Memory B cell (primary cell): ENCODE results near the gene ACO2.
A peak's percentile ranks its signal among the peaks of the same experiment; 100 is the strongest.

Source experiments
- ATAC-seq: fragments of 150-1000 bp; cut with Tn5 transposase; 2 replicates; pipeline ENCODE4 v1.10.0; 2021; ENCODE audit warnings: low read depth, mild to moderate bottlenecking, moderate library complexity
- DNase-seq, 2 donors: peaks; one replicate each; pipeline ENCODE4 v3.0.0; 2022; ENCODE audit warnings: low spot score in 2 of 2
- H3K27ac Mint-ChIP-seq: one replicate; pipeline ENCODE4 v1.8.0; 2022; ENCODE audit warnings: mild to moderate bottlenecking, moderate library complexity, mixed read lengths
- H3K27me3 Mint-ChIP-seq: one replicate; pipeline ENCODE4 v1.8.0; 2022; ENCODE audit warnings: mixed read lengths
- H3K36me3 Mint-ChIP-seq: one replicate; pipeline ENCODE4 v1.8.0; 2022; ENCODE audit warnings: mild to moderate bottlenecking, mixed read lengths
- H3K4me1 Mint-ChIP-seq: one replicate; pipeline ENCODE4 v1.8.0; 2022; ENCODE audit warnings: mixed read lengths
- H3K4me3 Mint-ChIP-seq: one replicate; pipeline ENCODE4 v1.8.0; 2022; ENCODE audit warnings: mild to moderate bottlenecking, moderate library complexity, mixed read lengths
- H3K9me3 Mint-ChIP-seq: one replicate; pipeline ENCODE4 v1.8.0; 2022; ENCODE audit warnings: mixed read lengths

The ACO2 gene

DNA sequence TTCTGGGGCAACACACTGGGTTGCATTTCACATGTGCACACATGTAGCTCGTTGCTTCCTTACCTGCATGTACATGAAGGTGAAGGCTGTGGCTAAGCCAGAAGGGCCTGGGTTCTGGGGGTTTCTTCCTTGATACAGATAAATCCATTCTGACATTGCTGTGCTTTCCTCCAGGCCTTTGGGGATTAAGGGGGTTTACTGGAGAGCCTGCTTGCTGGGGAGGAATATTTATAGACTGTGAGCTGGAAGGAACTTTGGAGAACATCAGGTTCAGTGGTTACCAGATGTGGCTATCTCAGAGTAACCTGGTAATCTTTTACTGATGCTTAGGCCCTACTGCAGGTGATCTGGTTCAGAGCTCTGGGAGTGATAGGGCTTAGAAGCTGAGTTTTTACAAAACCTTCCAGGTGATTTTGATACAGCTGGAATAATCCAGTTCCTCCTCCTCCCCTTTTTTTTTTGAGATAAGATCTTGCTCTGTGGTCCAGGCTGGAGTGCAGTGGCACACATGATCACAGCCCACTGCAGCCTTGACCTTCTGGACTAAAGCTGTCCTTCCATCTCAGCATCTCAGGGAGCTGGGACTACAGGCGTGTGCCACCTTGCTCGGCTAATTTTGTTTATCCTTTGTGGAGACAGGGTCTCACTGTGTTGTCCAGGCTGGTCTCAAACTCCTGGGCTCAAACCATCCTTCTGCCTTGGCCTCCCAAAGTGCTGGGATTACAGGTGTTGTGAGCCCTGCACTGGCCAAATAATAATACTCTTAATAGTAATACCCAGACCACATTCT, 19.9 kb downstream of the ACO2 start:
- Mint-ChIP-seq H3K4me3 (no peak overlapping the region), H3K36me3 (peaks cover 10% of the 10 kb centered on the region), H3K9me3 (no peaks in the 10 kb centered on the region), H3K27ac (peak overlapping the region; percentile 12), H3K4me1 (peaks cover 37% of the 10 kb centered on the region), H3K27me3 (no peaks in the 10 kb centered on the region)
- ATAC-seq: no peak
- DNase-seq: no peak

DNA sequence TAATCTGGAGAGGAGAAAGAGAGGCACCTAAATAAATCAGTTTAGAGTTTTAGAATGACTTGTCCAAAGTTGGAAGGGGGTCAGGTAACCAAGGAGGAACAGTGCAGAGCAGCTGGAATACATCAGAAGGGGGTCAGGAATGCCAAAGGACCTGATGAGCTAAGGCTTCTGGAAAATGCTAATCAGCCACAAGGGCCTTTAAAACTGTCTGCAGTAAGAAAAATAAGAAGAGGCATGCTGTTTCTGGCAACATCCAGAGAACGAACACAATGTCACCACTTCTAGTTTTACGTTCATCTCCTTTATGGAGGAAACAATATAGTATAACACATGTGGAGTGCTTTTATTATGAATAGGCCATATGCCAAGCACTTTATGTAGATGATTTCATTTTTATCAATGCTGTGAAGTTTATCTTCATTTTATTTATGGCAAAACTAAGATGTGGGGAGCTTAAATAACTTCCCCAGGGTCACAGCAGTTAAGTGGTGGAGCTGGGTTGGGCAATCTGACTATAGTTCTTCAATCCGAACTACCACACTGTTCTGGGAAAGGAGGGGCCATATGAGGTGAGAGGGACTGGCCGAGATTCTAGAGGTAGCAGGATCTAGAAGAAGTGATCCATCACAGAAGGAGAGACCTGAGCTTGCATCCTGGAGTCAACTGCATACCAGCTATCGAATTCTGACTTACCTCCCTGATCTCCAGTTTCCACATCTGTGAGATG, 22.6 kb downstream of the ACO2 start:
- Mint-ChIP-seq H3K4me1 (peaks cover 27% of the 10 kb centered on the region), H3K27me3 (no peaks in the 10 kb centered on the region), H3K9me3 (no peaks in the 10 kb centered on the region), H3K4me3 (no peak overlapping the region), H3K27ac (peak overlapping the region; percentile 4), H3K36me3 (peaks cover 7% of the 10 kb centered on the region)
- DNase-seq: no peak
- no peak for ATAC-seq

DNA sequence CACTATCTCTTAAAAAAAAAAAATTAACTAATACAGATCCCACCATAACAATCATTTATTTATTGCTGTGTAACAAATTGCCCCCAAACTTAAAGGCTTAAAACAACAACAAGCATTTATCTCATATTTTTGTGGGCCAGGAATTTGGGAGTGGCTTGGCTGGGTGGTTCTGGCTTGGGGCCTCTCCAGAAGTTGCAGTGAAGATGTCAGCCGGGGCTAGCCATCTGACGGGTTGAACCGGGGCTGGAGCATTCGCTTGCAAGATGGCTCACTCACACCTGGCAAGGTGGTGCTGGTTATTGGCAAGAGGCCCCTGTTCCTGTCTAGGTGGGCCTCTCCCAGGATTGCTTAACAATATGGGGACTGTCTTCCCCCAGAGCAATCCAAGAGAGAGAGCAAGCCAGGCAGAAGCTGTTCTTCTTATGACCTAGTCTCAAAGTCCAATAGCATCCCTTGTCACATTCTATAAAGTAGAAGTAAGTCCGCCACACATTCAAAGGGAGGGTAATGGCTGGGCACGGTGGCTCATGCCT, 29.5 kb downstream of the ACO2 start:
- peaks cover 22% of the 10 kb centered on the region for H3K4me1 Mint-ChIP-seq
- no peak for ATAC-seq
- no peaks in the 10 kb centered on the region for H3K9me3 Mint-ChIP-seq
- H3K36me3 Mint-ChIP-seq: peaks cover 11% of the 10 kb centered on the region
- H3K27me3 Mint-ChIP-seq: no peaks in the 10 kb centered on the region
- no peak for DNase-seq
- H3K27ac Mint-ChIP-seq: no peak overlapping the region
- H3K4me3 Mint-ChIP-seq: no peak overlapping the region

DNA sequence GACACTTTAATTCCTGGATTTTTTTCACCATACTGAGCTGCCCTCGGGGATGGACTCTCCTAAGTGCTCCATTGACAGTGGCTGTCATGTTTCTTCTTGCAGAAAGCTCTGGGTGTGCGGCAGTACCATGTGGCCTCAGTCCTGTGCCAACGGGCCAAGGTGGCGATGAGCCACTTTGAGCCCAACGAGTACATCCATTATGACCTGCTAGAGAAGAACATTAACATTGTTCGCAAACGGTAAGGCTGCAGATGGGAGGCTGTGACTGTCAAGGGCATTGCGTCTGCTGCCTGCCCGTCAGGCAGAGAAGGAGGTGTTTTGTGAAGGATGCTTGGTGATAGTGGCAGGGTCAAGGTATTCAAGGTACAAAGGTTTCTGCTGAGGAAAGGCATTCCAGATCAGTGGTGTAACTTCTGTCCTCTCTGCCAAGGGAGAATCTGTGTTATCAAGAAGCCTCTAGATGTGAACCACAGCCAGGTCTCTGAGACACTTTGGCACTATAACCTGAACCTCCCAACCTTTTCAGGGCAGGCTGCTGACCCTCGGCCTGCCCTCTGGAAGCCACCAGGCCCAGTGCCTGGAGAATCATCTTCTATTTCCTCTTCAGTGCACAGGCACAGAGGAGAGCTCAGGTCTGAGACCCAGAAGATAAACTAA, 30.8 kb downstream of the ACO2 start:
- peaks cover 25% of the 10 kb centered on the region for H3K4me1 Mint-ChIP-seq
- DNase-seq (no peak), ATAC-seq (no peak)
- no peaks in the 10 kb centered on the region for H3K27me3 Mint-ChIP-seq
- H3K4me3 Mint-ChIP-seq: no peak overlapping the region
- H3K27ac Mint-ChIP-seq: peak overlapping the region; percentile 28
- H3K36me3 Mint-ChIP-seq: peaks cover 12% of the 10 kb centered on the region
- H3K9me3 Mint-ChIP-seq: no peaks in the 10 kb centered on the region

DNA sequence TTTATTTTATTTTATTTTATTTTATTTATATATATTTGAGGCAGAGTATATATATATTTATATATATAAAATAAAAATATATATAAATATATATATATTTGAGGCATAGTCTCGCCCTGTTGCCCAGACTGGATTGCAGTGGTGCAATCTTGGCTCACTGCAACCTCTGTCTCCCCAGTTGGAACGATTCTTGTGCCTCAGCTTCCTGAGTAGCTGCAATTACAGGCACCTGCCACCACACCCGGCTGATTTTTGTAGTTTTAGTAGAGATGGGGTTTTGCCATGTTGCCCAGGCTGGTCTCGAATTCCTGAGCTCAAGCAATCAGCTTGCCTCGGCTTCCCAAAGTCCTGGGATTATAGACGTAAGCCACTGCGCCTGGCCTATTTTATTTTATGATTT, 31.4 kb downstream of the ACO2 start:
- H3K4me1 Mint-ChIP-seq: peaks cover 27% of the 10 kb centered on the region
- no peak overlapping the region for H3K4me3 Mint-ChIP-seq
- H3K9me3 Mint-ChIP-seq: no peaks in the 10 kb centered on the region
- ATAC-seq (no peak), DNase-seq (no peak)
- no peaks in the 10 kb centered on the region for H3K27me3 Mint-ChIP-seq
- H3K36me3 Mint-ChIP-seq: peaks cover 14% of the 10 kb centered on the region
- H3K27ac Mint-ChIP-seq: no peak overlapping the region

DNA sequence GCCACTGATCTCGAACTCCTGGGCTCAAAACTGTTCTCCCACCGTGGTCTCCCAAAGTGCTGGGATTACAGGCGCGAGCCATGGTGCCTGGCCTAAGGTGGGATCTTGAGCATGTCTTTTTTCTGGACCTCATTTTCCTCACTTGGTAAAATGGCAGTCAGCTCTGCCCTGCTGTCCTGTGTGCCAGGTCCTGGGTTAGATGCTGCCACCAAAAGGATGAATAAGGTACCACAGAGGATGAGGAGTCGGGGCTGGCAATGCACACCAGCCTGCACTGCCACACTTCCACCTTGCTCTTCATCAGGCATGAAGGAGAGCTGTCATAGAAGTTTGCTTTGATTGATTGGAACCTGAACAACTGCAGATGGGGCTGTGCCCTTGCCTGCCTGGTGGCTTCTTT, 32.3 kb downstream of the ACO2 start:
- Mint-ChIP-seq H3K4me1 (peaks cover 27% of the 10 kb centered on the region), H3K36me3 (peaks cover 14% of the 10 kb centered on the region), H3K27me3 (no peaks in the 10 kb centered on the region), H3K27ac (peak overlapping the region; percentile 65), H3K9me3 (no peaks in the 10 kb centered on the region), H3K4me3 (no peak overlapping the region)
- DNase-seq (peak in 1 of 2 donors; percentile 42), ATAC-seq (peak; percentile 92)

GRCh38 chr22:41504397-41504796, 35.5 kb downstream of the ACO2 start:
- peaks cover 21% of the 10 kb centered on the region for H3K36me3 Mint-ChIP-seq
- H3K4me3 Mint-ChIP-seq: no peak overlapping the region
- DNase-seq (no peak), ATAC-seq (peak; percentile 63)
- peak overlapping the region; percentile 68 for H3K27ac Mint-ChIP-seq
- no peaks in the 10 kb centered on the region for H3K27me3 Mint-ChIP-seq
- H3K4me1 Mint-ChIP-seq: peaks cover 17% of the 10 kb centered on the region
- H3K9me3 Mint-ChIP-seq: no peaks in the 10 kb centered on the region

DNA sequence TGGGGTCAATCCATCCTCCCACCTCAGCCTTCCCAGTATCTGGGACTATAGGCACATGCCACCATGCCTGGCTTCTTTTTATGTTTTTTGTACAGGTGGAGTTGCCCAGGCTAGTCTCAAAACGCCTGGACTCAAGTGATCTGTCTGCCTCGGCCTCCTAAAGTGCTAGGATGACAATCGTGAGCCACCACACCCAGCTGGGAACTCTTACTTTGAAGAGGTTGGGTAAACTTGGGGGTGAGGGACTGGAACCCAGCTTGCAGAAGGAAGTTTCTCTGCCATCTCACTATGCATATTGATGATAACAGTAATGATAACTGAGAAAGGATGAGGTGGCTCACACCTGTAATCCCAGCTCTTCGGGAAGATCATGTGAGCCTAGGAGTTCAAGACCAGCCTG, 35.9 kb downstream of the ACO2 start:
- Mint-ChIP-seq H3K9me3 (no peaks in the 10 kb centered on the region), H3K4me3 (peak overlapping the region; percentile 17), H3K4me1 (peaks cover 12% of the 10 kb centered on the region), H3K27me3 (no peaks in the 10 kb centered on the region), H3K27ac (peak overlapping the region; percentile 68), H3K36me3 (peaks cover 20% of the 10 kb centered on the region)
- no peak for DNase-seq
- ATAC-seq: no peak

- no peak overlapping the region for H3K4me3 Mint-ChIP-seq
- peaks cover 12% of the 10 kb centered on the region for H3K4me1 Mint-ChIP-seq
- DNase-seq (no peak), ATAC-seq (no peak)
- no peaks in the 10 kb centered on the region for H3K9me3 Mint-ChIP-seq
- peaks cover 22% of the 10 kb centered on the region for H3K36me3 Mint-ChIP-seq
- H3K27ac Mint-ChIP-seq: no peak overlapping the region
- H3K27me3 Mint-ChIP-seq: no peaks in the 10 kb centered on the region
Observed at GRCh38 chr22:41505511-41506220, 36.7 kb downstream of the ACO2 start.

GRCh38 chr22:41507330-41508063, 38.6 kb downstream of the ACO2 start:
- Mint-ChIP-seq H3K4me1 (peaks cover 5% of the 10 kb centered on the region), H3K36me3 (peaks cover 20% of the 10 kb centered on the region), H3K9me3 (no peaks in the 10 kb centered on the region), H3K27me3 (no peaks in the 10 kb centered on the region), H3K27ac (peak overlapping the region; percentile 41), H3K4me3 (no peak overlapping the region)
- DNase-seq (no peak), ATAC-seq (no peak)

GRCh38 chr22:41508770-41509170, 39.9 kb downstream of the ACO2 start:
- DNase-seq (no peak), ATAC-seq (no peak)
- no peaks in the 10 kb centered on the region for H3K9me3 Mint-ChIP-seq
- no peak overlapping the region for H3K27ac Mint-ChIP-seq
- H3K36me3 Mint-ChIP-seq: peaks cover 30% of the 10 kb centered on the region
- H3K27me3 Mint-ChIP-seq: no peaks in the 10 kb centered on the region
- peaks cover 5% of the 10 kb centered on the region for H3K4me1 Mint-ChIP-seq
- no peak overlapping the region for H3K4me3 Mint-ChIP-seq

GRCh38 chr22:41511521-41511968, 42.6 kb downstream of the ACO2 start:
- no peak for ATAC-seq
- Mint-ChIP-seq H3K27ac (no peak overlapping the region), H3K4me3 (no peak overlapping the region), H3K9me3 (no peaks in the 10 kb centered on the region), H3K27me3 (no peaks in the 10 kb centered on the region), H3K36me3 (peaks cover 27% of the 10 kb centered on the region), H3K4me1 (no peaks in the 10 kb centered on the region)
- no peak for DNase-seq
